GM21526 (cell line): ENCODE results near the gene PACSIN1.

ENCODE experiments used
- ATAC-seq: cut with Tn5 transposase; IDR thresholded peaks from one replicate; pipeline ENCODE4 v1.9.1; 2021; ENCODE audit warnings: moderate library complexity; ENCODE audit not compliant: unreplicated experiment, low FRiP score

PACSIN1 gene

GRCh38 chr6:34558172-34558714 is 92.4 kb downstream of the PACSIN1 start:
- no peak for ATAC-seq

- no peak for ATAC-seq
These were observed 93.9 kb downstream of the PACSIN1 start for GRCh38 chr6:34559651-34560365.

GRCh38 chr6:34560366-34561226 is 94.7 kb downstream of the PACSIN1 start:
- ATAC-seq = no peak

- no peak for ATAC-seq
These were observed 95.3 kb downstream of the PACSIN1 start for GRCh38 chr6:34561227-34561530.

- ATAC-seq = no peak
These were observed 96.5 kb downstream of the PACSIN1 start for GRCh38 chr6:34562350-34562749.

GRCh38 chr6:34562861-34563512 is 97.1 kb downstream of the PACSIN1 start:
- no peak for ATAC-seq

- no peak for ATAC-seq
These were observed 97.6 kb downstream of the PACSIN1 start for GRCh38 chr6:34563513-34563870.

GRCh38 chr6:34564181-34564580 is 98.3 kb downstream of the PACSIN1 start:
- ATAC-seq = no peak

GRCh38 chr6:34565722-34566137 is 99.9 kb downstream of the PACSIN1 start:
- ATAC-seq = no peak

- ATAC-seq = no peak
These were observed 101.1 kb downstream of the PACSIN1 start for GRCh38 chr6:34566830-34567546.

- no peak for ATAC-seq
These were observed 102.7 kb downstream of the PACSIN1 start for GRCh38 chr6:34568341-34569201.

GRCh38 chr6:34569361-34569973 is 103.6 kb downstream of the PACSIN1 start:
- ATAC-seq = no peak

GRCh38 chr6:34570066-34570833 is 104.4 kb downstream of the PACSIN1 start:
- ATAC-seq = no peak

- ATAC-seq = no peak
These were observed 105.5 kb downstream of the PACSIN1 start for GRCh38 chr6:34571388-34571787.

- ATAC-seq = no peak
These were observed 106.1 kb downstream of the PACSIN1 start for GRCh38 chr6:34572021-34572420.

GRCh38 chr6:34572585-34572984 is 106.7 kb downstream of the PACSIN1 start:
- ATAC-seq = no peak

- no peak for ATAC-seq
These were observed 107.8 kb downstream of the PACSIN1 start for GRCh38 chr6:34573567-34574183.

- ATAC-seq = no peak
These were observed 108.9 kb downstream of the PACSIN1 start for GRCh38 chr6:34574647-34575293.
